Hindlimb muscle (tissue), 1 donor: ENCODE measurements around the gene SGMS1. TPM values are rescaled to one million over a fixed set of nuclear protein-coding genes. Genes with fewer than 3 reads are reported as not detected.

Experiments
- DNase-seq: peaks from one replicate; pipeline ENCODE4 v3.0.0-alpha.2; 2013
- polyA plus RNA-seq: library from polyadenylated mRNA; unstranded; fragments of 120-200 nt; gene quantifications from one replicate; pipeline ENCODE4 v1.2.1, GENCODE V29; 2013; ENCODE audit not compliant: insufficient read length

Gene SGMS1
- polyA plus RNA-seq, 1 donor: 25.4 TPM

DNA sequence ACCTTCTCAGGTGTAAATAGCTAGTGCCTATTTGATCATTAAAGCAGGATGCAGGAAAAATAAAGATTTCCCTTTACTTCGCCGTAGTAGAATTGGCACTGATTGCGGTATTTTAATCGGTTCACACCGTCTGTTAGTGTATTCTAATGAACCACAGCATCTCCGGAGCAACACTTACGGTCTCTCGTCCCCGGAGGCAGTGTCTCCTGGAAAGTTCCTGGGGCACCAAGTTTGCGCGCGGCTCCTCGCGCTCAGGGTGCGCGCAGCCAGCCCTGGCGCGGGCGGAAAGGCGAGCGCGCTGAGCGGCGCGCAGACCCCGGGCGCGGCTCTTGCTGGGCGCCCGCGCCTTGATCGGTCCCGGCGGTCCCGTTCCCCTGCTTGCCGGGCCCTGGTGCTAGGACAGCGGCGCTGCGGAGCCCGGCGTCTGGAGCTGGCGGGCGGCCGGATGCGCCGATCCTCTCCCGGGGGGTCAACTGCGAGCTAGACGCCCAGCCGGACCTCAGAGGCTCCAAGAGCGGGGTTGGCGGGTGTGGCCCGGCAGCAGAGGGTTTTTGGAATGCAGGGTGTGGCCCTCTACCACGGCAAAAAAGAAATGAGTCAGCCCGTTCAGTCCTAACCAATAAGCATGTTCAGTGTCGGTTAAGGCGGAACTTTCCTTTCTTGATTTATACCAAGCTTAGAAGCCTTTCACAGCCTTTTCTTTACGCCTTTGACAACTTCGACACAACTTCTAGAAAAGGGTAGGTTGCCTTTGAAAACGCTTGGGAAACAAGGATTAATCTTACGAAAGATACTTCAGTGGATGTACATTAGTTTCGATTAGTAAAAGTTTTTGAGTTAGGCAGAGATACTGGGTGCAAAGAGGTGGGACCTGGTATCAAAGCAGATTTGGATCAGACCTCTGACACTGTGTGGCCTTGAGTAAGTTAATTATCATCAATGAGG is 205.6 kb downstream of the SGMS1 start:
- DNase-seq: peak; percentile 63

DNA sequence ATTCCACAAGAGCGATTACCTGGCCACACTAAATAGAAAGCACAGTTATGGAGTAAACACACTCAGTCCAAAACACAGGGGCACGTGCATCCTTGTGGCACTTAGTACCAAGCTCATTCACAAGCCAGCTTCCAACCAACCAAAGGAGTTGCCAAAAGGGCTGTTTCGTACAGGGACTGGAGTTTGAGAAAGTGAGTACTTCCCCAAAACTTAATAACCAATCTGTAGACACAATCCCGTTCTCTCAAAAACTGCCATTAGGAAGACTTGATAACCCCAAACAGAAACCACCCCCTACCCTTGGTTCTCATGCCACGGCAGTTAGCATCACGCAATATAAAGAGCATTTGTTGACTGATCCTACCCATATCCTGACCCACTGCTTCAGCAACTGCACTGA is 206.3 kb downstream of the SGMS1 start:
- no peak for DNase-seq

DNA sequence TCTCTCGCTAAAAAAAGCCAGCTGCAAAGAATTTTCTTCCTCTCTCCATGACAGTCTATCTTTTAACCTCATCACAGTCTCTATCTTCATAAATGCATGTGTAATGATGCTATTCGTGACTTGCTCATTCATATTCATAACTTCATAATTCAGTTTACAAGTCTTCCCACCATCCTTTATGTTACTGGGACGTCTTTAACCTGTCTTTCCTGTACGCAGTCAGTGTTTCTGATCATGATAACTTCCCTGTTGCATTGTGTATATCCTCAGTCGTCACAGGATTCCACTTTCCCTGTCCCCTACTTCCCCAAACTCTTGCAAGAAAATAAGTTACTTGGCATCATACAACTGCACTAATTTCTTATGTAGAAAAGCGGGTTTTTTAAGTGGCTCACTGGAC is 206.9 kb downstream of the SGMS1 start:
- DNase-seq: peak; percentile 22

DNA sequence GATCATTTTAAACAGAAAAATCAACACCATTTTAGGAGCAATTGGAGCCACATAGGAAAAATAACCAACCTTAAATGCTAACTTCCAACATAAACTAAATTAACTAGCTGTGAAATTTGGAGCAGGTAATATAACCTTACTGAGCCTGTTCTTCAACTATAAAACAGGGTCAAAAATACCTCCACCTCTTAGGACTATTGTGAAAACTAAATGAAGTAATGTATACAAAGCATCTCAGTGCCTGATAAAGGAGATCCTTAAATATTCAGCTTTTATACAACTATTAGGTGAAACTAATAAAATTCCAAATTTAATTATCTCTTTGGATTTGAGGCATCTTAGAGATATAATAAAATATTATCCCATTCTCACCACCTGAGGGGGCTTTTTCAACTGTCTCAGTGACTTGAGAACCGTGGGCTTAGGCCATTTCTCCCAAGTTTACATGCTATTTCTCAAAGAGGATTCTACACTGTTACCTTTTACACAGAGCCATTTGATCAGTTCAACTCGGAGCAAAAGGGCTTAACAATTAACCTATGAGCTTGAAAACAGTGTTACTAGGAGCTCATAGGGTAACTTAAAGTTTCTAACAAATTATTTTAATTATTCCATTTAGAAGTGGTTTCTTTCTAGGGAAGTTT is 207.5 kb downstream of the SGMS1 start:
- peak; percentile 34 for DNase-seq

DNA sequence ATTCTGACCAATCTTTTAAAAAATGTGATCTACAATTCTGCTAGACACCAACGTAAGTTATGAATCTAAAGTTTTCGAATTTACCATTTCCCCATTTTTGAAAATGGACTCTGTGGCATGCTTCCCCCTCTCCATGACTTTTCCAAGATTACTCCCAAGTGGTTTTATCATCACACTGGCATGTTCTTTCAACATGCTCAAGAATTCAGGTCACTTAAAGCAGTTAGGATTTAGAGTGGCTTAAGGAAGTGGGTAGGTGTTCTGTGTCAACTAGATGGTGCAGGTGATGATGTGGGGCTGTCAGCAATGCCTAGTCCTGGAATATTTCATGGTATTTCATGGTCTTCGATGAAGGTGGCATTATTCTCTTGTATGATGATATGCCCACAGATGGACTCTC is 208.5 kb downstream of the SGMS1 start:
- no peak for DNase-seq

DNA sequence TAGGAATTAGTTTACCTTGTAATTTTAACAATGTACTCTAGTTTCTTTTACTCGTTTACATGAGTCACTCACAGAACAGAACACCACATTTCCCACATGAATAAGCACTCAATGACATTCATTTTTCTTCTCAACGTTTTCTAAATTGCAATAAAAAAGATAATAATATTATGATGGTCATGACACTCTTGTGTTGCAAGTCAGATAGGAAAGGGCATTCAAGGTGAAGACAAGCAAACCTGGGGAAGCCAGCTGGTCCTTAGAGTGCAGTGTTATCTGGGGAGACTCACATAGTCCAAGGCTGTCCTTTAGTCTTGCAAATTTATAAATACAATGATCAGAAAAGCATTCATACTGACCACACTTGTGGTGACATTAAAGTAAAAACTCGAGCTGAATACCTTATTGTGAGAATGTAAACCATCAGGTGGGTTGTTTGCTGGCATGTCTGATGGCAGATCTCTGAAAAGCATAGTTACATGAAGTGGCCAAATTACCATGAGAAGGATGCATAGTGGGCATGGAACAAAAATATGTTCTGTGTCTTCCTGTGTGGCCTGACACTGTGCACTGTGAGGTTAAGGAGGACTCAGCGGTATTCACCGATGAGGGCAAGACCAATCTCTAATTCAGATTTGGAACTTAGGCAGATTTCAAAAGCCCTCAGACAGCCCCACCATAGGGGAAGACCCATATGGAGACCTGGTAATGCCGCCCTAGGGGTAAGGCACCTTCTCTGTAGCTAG is 213.5 kb downstream of the SGMS1 start:
- DNase-seq: no peak

DNA sequence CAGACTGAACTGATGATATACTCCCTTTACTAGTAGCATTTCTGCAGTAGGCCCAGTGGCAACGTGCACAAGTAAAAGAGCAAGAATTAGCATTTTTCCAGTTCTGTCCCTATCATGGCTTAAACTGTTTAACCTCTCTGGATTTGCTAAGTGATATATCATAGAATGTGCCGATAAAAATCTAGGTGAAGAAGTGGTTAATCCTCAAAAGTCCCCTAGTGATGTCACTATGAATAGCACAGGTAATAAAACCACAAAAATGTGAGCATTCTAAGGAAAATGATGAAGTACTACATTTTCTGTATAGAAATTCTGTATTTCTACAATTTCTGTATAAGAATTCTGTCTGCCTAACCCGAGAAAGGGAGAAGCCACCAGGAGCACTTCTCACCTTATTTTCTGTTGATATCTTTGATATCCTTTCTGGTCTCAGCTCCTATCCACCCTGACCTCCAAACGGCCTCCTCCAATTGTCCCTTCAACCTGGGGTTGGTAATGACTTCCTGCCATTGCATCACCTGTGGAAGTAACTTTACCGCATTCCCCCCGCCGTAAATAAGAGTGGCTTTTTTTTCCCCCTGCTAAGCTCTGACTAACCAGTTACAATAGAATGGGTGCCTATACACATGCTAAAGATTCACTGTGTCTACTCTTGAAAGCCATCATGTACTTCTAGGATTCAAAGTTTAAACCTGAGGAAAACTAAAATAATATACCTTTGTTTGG is 216.5 kb downstream of the SGMS1 start:
- no peak for DNase-seq

DNA sequence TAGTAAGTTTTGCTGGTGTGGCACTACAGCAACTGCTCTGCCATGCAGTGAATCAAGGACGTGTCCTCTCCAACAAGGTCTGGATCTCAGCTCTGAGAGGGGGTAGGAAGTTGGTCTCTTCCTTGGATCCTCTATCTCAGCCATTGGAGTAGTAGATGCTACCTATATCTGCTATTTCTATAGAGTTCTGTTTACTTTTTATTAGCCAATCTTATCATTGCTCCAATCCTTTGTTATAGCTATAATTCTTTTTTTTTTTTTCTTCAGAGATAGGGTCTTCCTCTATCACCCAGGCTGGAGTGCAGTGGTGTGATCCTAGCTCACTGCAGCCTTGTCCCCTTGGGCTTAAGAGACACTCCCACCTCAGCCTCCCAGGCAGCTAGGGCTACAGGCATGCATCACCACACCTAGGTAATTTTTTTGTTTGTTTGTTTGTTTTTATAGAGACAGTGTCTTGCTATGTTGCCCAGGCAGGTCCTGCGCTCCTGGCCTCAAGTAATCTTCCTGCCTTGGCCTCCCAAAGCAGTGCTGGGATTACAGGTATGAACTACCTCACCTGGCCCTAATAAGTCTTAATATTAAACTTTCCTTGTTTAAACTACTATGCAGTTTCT is 217.2 kb downstream of the SGMS1 start:
- no peak for DNase-seq

DNA sequence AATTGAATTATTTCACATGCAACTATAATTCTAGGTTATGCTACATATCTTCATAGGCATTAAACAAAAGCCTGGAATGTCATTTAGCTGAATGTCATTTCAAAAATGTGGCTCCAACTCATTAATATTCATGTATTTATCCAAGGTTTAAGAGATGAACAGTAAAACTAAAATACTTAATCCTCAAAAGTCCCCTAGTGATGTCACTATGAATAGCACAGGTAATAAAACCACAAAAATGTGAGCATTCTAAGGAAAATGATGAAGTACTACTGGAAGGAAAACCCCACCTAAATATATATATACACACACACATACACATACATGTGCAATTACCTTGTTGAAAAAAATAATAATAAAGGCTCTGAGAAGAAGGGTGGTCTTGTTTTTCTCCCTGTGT is 218.0 kb downstream of the SGMS1 start:
- DNase-seq: no peak

DNA sequence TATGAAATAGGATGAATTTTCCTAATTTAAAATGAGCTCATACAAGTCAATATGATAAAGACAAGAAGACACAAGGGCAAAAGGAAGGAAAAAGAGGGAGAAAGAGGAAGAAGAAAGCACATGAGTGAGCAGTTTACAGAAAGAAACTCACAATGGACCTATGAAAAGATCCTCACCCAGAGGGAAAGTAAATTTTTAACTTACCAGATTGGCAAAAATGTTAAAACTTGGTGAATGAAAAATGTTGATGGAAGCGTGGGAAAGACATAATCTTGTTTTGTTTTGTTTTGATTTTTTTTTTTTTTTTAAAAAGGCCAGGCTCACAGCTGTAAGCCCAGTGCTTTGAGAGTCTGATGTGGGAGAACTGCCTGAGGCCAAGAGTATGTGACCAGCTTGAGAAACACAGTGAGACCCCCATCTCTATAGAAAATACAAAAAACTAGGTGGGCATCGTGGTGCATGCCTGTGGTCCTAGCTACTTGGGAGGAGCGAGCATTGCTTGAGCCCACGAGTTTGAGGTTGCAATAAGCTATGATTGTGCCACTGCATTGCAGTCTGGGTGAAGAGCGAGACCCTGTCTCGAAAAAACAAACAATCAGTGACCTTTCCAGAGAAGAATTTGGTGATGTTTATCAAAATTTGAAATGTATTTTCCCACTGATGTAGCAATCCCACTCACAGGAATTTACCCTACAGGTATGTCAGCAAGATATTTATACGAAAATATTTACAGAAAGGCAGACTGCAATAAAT is 219.6 kb downstream of the SGMS1 start:
- no peak for DNase-seq

DNA sequence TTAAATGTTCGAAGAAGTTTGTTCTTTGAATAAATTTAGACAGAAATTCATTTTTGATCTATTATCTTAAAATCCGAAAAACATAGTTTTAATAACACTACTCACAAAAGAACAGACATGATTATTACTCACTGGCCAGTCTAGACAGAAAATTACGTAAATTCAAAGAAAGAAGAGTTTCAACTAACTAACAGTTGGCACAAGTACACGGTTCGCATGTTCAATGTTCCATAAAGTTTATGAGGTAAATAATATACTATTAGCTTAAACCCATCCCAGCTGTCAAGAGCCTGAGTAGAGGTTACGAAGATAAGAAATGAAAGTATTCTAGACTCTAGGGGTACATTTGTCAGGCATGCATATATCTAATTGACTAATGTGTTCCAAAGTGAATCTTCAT is 220.7 kb downstream of the SGMS1 start:
- no peak for DNase-seq

DNA sequence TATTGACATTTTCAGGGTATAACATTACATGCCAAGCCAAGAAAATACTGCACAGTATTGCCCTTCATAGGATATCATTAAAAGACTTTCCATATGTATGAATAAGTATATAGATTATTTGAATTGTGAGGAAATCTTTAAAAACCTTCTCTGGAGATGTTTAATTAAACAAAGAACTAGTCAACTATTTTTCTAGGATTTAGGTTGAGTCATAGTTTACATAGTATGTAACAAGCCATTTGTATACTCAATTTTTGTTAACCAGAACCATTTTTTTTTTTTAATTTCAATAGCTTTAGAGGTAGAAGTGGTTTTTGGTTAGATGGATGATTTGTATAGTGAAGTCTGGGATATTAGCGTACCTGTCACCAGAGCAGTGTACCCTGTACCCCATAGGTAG is 221.3 kb downstream of the SGMS1 start:
- DNase-seq: no peak

DNA sequence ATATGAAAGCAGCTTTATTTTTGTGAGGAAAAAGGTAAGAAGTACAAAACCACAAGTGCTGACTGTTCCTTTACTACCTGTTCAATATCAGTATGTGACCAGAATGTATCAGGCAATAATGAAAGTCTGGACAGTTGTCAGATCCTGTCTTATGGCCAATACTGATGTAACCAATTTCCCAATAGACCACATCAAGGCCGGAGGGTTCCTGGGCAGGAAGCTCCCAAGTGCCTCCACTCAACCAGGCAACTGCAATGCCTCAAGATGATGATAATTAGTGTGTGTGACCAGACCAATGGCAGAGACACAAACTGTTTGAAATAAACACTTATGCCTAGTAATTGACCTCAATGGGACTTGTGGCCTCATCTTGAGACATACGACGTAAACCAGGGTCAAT is 223.1 kb downstream of the SGMS1 start:
- DNase-seq: no peak

DNA sequence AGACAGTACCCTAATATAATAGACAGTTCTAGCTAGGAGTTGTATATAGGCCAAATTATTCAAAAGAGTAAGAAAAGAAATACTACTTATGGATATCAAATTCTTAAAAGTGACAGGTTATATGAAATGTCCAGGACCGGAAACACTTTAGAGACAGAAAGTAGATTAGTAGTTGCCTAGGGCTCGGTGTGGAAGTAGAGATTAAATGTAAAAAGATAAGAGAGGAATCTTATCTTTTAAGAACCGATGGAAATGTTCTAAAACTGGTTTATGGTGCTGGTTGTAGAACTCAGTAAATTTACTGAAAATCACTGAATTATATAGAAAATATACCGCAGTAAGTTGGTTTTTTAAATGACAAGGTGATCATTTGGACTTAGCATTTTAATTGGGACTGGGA is 224.9 kb downstream of the SGMS1 start:
- no peak for DNase-seq

DNA sequence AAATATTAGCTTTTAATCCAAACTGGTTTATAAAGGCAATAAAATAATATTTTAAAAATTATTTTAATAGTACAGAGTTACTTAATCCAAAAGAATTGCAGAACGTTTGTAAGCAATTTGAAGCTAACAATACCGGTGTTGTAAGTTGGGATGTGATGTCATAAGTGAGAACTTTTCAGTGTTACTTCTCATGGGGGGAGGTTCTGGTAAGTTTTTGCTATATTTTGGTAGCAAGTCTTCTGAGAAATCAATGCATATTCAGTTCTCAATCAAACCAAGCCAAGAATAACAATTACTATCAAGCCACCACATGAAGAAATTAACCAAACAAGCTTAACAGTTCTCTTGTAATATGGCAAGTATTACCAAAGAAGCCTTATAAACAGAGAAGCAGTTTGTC is 225.4 kb downstream of the SGMS1 start:
- DNase-seq: no peak

DNA sequence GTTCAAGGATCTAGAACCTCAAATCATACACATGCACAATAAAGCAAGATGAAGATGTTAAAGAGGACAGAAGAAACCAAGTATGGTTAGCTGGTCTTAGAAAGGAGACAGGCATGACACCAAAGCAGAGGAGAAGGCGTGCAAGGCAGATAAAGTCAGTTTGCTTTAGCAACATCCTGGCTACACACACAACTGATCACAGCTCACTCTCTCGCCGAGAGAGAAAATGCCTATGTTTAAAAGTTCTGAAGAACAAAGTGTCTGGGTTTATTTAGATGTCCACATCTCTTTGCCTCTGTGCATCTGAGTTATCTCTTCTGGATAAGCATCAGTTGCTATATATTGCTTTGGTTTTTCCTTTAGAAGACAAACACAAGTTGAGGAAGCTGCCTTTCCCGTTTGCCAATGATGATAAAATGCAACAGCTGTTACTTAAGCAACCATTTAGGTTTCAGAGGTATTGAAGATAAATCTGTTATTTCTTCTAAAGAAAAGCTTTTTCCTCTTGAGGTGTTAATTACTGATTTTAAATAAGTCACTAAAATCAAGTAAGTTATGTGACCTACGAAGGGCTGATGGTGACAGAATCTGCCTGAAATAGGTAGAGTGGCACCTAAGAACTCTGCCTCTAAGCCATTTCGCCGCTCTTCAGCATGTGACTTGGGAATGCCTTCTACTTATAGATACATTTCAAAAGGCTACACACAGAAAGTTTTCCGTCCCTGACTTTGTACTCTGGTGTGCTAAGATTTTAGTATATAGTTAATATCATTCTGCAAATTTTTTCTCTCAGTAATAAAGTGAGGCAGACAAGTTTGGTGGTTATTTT is 226.2 kb downstream of the SGMS1 start:
- DNase-seq: no peak

DNA sequence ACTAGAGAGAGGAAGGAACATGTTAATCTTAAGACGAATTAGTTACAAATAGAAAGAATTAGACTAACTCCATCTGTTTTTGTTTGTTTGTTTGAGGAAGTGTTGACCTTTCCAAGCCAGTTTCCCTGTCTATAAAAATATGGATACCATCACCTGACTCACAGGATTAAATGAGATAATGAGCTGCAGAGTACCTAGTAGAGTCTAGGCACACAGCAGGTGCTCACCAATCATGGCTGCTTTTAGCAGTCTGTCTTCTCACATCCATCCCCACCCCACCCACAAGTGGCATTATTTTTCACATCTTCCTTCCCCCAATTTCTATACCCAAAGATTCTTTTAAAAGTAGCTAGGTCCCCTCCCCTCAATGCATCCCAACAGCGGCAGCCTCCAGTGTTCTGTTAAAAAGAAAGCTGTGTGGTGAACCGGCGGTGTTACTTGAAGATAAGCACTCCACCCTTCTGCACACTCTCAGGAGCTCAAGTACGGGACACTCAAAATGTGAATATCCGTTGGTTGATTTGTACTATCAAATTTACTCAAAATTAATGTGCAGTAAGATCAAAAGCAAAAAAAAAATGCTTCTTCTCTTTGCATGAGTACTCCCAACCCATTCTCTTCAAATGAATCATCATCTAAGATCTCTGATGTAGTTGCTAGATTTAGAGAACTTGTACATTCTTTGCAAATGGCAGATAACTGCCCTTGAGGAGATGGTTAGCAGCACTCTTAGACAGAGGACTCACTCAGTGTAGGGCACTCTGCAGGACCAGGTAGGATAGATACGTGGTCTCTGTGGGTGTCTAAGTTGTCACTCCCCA is 227.1 kb downstream of the SGMS1 start:
- DNase-seq: no peak

DNA sequence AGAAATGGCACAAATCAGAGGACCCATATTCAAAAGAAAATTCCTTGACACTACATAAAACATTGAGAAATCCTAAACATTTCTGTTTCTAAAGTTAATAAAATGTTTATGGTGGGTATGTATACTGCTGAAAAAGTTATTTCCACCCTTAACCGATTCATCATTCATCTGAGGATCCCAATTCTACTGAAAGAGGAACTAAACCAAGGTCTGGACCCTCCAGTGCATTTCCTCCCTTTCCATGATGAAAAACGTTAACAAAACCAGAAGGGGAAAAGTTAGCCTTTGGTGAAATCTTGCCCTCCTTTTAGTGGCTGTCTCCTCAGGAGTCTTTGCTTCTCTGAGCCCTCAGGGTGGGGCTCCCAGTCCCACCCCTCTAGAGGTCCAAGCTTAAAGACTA is 227.9 kb downstream of the SGMS1 start:
- DNase-seq: no peak

DNA sequence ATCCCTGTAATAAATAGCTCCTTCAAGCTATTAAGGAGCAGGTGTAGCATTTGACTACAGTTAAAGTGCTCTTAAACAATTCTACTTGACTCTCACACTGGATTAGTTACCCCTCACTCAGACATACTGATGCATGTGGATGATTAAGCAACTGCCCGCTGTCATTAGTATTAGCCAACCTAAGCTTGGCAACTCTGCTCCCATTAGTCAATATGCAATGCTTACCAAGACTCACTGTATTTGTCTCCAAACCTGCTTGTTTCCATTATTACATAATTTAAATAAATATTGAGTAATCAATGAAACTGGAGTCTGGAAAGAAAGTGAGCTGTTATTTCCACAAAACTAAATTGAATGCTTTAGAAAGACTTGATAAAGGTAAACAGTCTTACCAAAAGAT is 228.5 kb downstream of the SGMS1 start:
- DNase-seq: no peak

DNA sequence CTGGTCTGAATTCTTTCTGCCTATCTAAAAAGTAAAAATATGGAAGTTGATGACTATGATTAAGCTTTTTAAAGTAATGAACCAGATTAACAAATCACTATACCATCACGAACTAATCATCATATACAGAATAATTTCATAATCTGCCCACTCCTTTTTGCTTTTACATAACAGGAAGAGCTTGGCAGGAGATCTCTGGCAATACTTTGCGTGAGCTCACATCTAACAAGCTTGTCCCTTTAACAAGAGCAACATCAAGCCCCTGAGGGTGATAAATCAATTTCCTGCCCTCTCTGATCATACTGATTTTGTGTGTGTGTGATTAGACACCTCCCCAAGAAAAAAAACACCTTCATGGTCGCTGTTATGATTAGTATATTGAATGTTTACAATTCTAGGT is 228.9 kb downstream of the SGMS1 start:
- no peak for DNase-seq
